ENCODE data around the gene ATF5. TPM values are rescaled to one million over a fixed set of nuclear protein-coding genes. Genes with fewer than 3 reads are reported as not detected.

The ATF5 gene
- total RNA-seq, 1 donor from 2014 or later, result 35.5 TPM

- H2AFZ ChIP-seq (ENCODE audit: low read depth, low read length), result no peak overlapping the region
- peaks cover 19% of the 10 kb centered on the region for H3K4me1 ChIP-seq (ENCODE audit: insufficient read depth, low read length)
- no peak overlapping the region for H3K4me3 Mint-ChIP-seq (ENCODE audit: unreplicated experiment)
- no peak overlapping the region for H3K4me2 ChIP-seq (ENCODE audit: low read length)
- DNase-seq (ENCODE audit: low read depth) (no peak), FAIRE-seq (no peak)
- no peak overlapping the region for H3K27ac ChIP-seq (ENCODE audit: low read depth, low read length)
- no peaks in the 10 kb centered on the region for H3K27me3 ChIP-seq (ENCODE audit: insufficient read depth, low read length)
- no peak overlapping the region for H3K9ac ChIP-seq (ENCODE audit: low read length)
- H3K4me3 ChIP-seq (ENCODE audit: insufficient read depth, low read depth, low read length), result no peak overlapping the region
- H3K79me2 ChIP-seq (ENCODE audit: insufficient read depth, low read length), result peaks cover 86% of the 10 kb centered on the region
- no peaks in the 10 kb centered on the region for H3K9me3 ChIP-seq (ENCODE audit: insufficient read depth, low read depth, low read length)
- peaks cover 6% of the 10 kb centered on the region for H3K36me3 ChIP-seq (ENCODE audit: insufficient read depth, low read length)
- no peak for TF ChIP-seq EZH2 (IDR thresholded peaks at IDR 0.05; ENCODE audit: insufficient read depth, low read length)
- TF ChIP-seq CTCF (IDR thresholded peaks at IDR 0.05; ENCODE audit: insufficient read depth, low read depth, low read length), result no peak
- H4K20me1 ChIP-seq (ENCODE audit: insufficient read depth, low read length), result peaks cover 68% of the 10 kb centered on the region
- H3K27ac Mint-ChIP-seq (ENCODE audit: unreplicated experiment), result no peak overlapping the region
- H3K9me3 Mint-ChIP-seq (ENCODE audit: unreplicated experiment), result no peaks in the 10 kb centered on the region
- H3K4me1 Mint-ChIP-seq (ENCODE audit: low read depth, unreplicated experiment), result peaks cover 19% of the 10 kb centered on the region
- H3K27me3 Mint-ChIP-seq (ENCODE audit: low read depth, unreplicated experiment), result no peaks in the 10 kb centered on the region
- H3K36me3 Mint-ChIP-seq (ENCODE audit: low read depth, unreplicated experiment), result peaks cover 8% of the 10 kb centered on the region
These were observed 3.5 kb upstream of the ATF5 start for GRCh38 chr19:49925486-49925885.

- H3K4me3 ChIP-seq (ENCODE audit: insufficient read depth, low read depth, low read length), result no peak overlapping the region
- H3K27ac Mint-ChIP-seq (ENCODE audit: unreplicated experiment), result no peak overlapping the region
- FAIRE-seq (no peak), DNase-seq (ENCODE audit: low read depth) (no peak)
- H3K36me3 ChIP-seq (ENCODE audit: insufficient read depth, low read length), result peaks cover 6% of the 10 kb centered on the region
- H3K9me3 Mint-ChIP-seq (ENCODE audit: unreplicated experiment), result no peaks in the 10 kb centered on the region
- no peak overlapping the region for H3K27ac ChIP-seq (ENCODE audit: low read depth, low read length)
- TF ChIP-seq CTCF (IDR thresholded peaks at IDR 0.05; ENCODE audit: insufficient read depth, low read depth, low read length) (no peak), EZH2 (IDR thresholded peaks at IDR 0.05; ENCODE audit: insufficient read depth, low read length) (no peak)
- no peaks in the 10 kb centered on the region for H3K27me3 Mint-ChIP-seq (ENCODE audit: low read depth, unreplicated experiment)
- no peaks in the 10 kb centered on the region for H3K9me3 ChIP-seq (ENCODE audit: insufficient read depth, low read depth, low read length)
- peaks cover 76% of the 10 kb centered on the region for H3K79me2 ChIP-seq (ENCODE audit: insufficient read depth, low read length)
- peak overlapping the region; percentile 98 for H3K4me2 ChIP-seq (ENCODE audit: low read length)
- H3K36me3 Mint-ChIP-seq (ENCODE audit: low read depth, unreplicated experiment), result peaks cover 10% of the 10 kb centered on the region
- H3K9ac ChIP-seq (ENCODE audit: low read length), result no peak overlapping the region
- no peaks in the 10 kb centered on the region for H3K27me3 ChIP-seq (ENCODE audit: insufficient read depth, low read length)
- peaks cover 17% of the 10 kb centered on the region for H3K4me1 ChIP-seq (ENCODE audit: insufficient read depth, low read length)
- peak overlapping the region; percentile 34 for H3K4me3 Mint-ChIP-seq (ENCODE audit: unreplicated experiment)
- peaks cover 57% of the 10 kb centered on the region for H4K20me1 ChIP-seq (ENCODE audit: insufficient read depth, low read length)
- peaks cover 14% of the 10 kb centered on the region for H3K4me1 Mint-ChIP-seq (ENCODE audit: low read depth, unreplicated experiment)
- H2AFZ ChIP-seq (ENCODE audit: low read depth, low read length), result no peak overlapping the region
These were observed 2.5 kb upstream of the ATF5 start for GRCh38 chr19:49926515-49926914.

- Histone ChIP-seq H3K36me3 (ENCODE audit: insufficient read depth, low read length) (peaks cover 6% of the 10 kb centered on the region), H3K79me2 (ENCODE audit: insufficient read depth, low read length) (peaks cover 64% of the 10 kb centered on the region), H3K4me2 (ENCODE audit: low read length) (peak overlapping the region; percentile 98), H3K4me3 (ENCODE audit: insufficient read depth, low read depth, low read length) (no peak overlapping the region), H3K9ac (ENCODE audit: low read length) (no peak overlapping the region), H3K27me3 (ENCODE audit: insufficient read depth, low read length) (no peaks in the 10 kb centered on the region), H4K20me1 (ENCODE audit: insufficient read depth, low read length) (peaks cover 45% of the 10 kb centered on the region), H3K9me3 (ENCODE audit: insufficient read depth, low read depth, low read length) (no peaks in the 10 kb centered on the region), H3K4me1 (ENCODE audit: insufficient read depth, low read length) (peaks cover 6% of the 10 kb centered on the region), H2AFZ (ENCODE audit: low read depth, low read length) (no peak overlapping the region), H3K27ac (ENCODE audit: low read depth, low read length) (peak overlapping the region; percentile 15)
- Mint-ChIP-seq H3K9me3 (ENCODE audit: unreplicated experiment) (no peaks in the 10 kb centered on the region), H3K4me1 (ENCODE audit: low read depth, unreplicated experiment) (peaks cover 5% of the 10 kb centered on the region), H3K4me3 (ENCODE audit: unreplicated experiment) (peak overlapping the region; percentile 97), H3K27me3 (ENCODE audit: low read depth, unreplicated experiment) (no peaks in the 10 kb centered on the region), H3K27ac (ENCODE audit: unreplicated experiment) (peak overlapping the region; percentile 95), H3K36me3 (ENCODE audit: low read depth, unreplicated experiment) (peaks cover 17% of the 10 kb centered on the region)
- FAIRE-seq (no peak), DNase-seq (ENCODE audit: low read depth) (no peak)
- TF ChIP-seq EZH2 (IDR thresholded peaks at IDR 0.05; ENCODE audit: insufficient read depth, low read length) (no peak), CTCF (IDR thresholded peaks at IDR 0.05; ENCODE audit: insufficient read depth, low read depth, low read length) (no peak)
These were observed 1.3 kb upstream of the ATF5 start for GRCh38 chr19:49927526-49928264.

Data from astrocyte (in vitro differentiated cells and primary cell).